HCT116 (cell line): ENCODE measurements around the gene TBCD.

Source experiments
- POLR2A ChIP-seq: IDR thresholded peaks from 2 replicates; pipeline ENCODE4 v1.7.0; 2011; ENCODE audit warnings: borderline replicate concordance; ENCODE audit not compliant: insufficient read depth, insufficient read length; ENCODE audit errors: extremely low read depth
- TF ChIP-seq, protein P1 (sequence below): IDR thresholded peaks from 2 replicates; pipeline ENCODE4 v1.6.1; 2012; ENCODE audit warnings: low read depth

DNA sequence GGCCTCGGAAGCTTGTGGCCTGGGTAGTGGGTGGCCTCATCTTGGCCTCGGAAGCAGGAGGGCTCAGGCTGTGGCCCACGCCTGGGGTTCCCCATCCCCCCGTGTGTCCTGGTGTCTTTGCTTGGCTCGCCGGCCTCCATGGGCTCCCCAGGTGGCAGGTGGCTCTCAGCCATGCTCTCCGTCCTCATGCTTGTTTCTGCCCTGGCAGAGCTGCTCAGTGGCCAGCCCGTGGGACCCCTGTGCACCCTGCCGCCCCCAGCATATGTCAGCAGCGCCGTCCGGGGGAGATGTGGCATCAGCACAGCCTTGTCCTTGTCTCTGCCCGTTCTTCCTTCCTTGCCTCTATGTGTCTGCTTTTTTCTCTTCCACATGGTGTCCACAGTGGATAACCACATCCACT lies 38.5 kb downstream of the TBCD start:
- TF ChIP-seq POLR2A: no peak
- TF ChIP-seq, protein P1, sequence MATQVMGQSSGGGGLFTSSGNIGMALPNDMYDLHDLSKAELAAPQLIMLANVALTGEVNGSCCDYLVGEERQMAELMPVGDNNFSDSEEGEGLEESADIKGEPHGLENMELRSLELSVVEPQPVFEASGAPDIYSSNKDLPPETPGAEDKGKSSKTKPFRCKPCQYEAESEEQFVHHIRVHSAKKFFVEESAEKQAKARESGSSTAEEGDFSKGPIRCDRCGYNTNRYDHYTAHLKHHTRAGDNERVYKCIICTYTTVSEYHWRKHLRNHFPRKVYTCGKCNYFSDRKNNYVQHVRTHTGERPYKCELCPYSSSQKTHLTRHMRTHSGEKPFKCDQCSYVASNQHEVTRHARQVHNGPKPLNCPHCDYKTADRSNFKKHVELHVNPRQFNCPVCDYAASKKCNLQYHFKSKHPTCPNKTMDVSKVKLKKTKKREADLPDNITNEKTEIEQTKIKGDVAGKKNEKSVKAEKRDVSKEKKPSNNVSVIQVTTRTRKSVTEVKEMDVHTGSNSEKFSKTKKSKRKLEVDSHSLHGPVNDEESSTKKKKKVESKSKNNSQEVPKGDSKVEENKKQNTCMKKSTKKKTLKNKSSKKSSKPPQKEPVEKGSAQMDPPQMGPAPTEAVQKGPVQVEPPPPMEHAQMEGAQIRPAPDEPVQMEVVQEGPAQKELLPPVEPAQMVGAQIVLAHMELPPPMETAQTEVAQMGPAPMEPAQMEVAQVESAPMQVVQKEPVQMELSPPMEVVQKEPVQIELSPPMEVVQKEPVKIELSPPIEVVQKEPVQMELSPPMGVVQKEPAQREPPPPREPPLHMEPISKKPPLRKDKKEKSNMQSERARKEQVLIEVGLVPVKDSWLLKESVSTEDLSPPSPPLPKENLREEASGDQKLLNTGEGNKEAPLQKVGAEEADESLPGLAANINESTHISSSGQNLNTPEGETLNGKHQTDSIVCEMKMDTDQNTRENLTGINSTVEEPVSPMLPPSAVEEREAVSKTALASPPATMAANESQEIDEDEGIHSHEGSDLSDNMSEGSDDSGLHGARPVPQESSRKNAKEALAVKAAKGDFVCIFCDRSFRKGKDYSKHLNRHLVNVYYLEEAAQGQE: no peak
